GM21526 (cell line): ENCODE data around the gene RABGAP1.

Source experiments
- ATAC-seq: cut with Tn5 transposase; IDR thresholded peaks from one replicate; pipeline ENCODE4 v1.9.1; 2021; ENCODE audit warnings: moderate library complexity; ENCODE audit not compliant: unreplicated experiment, low FRiP score

RABGAP1 gene

DNA sequence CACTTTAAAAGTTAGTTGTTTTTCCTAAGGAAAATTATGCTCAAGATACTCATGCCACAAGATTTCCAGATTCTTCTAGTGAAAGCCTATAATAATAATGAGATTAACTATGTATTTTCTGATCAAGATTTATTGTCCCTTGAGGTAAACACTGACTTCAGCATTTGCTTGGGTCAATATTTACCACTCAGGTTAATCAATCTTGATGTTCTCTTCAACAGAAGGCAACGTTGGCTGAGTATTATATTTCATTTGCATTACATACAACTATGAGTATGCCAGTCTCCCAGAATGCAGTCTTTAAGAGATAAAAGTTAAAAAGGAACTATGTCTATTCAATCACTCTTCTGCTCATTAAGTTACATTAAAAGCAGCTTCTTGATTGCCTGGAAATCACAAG, 208.2 kb downstream of the RABGAP1 start:
- ATAC-seq = no peak

DNA sequence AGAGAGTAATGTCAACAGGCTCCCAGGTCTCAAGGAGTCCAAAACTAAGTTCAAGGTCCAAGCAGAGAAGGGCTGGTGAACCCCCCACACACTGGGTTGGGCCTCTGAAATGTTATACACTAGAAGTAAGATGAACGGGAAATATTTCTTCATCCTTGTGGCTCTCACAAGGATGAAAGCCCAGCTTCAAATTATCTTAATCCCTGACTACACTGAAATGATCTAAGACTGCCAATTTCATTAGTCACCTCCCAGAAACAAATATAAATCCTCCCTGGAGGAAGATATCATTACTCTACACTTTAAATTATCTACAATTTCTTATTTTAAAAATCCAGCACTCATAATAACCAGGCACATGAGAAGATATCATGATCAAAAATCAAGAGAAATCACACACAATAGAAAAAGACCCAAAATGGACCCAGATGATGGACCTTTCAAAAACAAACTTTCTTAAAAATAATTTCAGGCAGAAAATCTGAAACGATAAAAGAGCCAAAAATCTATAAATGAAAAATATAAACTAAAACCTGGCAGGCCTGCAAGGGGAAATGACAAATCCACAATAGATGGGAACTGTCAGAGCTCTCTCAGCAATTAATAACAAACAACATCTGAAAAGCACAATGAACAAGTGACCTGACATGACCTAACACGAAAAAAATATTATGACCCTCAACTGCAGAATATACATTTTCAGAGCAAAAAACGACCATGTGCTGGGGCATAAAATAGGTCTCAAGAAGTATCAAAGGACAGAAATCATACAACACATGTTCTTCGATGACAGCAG, 210.1 kb downstream of the RABGAP1 start:
- no peak for ATAC-seq
